Measurements from ENCODE around the gene TMEM72. TPM values are rescaled to one million over a fixed set of nuclear protein-coding genes. Genes with fewer than 3 reads are reported as not detected.

TMEM72 gene
- polyA plus RNA-seq, 3 donors: not detected

DNA sequence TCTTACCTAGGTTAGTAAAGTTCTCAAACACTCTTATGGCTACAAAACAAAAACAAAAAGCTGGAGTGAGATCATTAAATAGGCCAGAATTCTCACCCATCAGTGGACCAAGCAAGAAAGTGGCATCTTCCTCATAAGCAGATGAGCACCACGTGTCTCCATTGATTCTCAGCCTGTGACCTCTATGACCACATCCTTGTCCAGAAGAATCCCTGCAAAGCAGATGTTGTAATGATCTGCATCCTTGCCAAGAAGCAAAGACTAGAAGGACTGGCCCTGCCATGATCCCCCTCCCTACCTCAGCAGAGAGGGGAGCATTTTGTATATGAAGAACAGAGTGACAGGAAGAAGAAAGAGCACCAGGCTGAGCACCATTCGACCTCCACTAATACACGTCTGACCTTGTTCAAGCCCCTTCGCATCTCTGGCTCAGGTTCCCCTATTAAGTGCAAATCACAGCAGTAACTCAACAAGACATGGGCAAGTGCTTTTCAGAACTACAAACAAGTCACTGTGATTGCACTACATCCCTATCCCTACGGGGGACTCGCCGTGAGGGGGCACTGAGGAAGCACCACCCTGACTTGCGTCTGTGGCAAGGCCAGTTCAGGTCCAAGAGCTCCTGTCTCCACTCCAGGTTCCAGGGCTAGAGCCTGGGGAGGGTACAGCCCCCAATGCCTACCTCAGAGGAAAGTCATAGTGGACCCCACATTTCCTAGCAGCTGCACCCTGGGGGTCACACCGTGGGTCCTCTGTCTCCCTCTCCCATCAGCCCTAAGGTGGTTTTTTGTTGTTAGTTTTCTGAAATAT, 26.3 kb downstream of the TMEM72 start:
- Mint-ChIP-seq H3K4me3 (no peak overlapping the region), H3K27ac (peak overlapping the region in 6 of 7 donors; percentile 2 to 77 (median 45)), H3K9me3 (peaks cover 0 to 10% (median 5%) of the 10 kb centered on the region in 7 donors), H3K27me3 (ENCODE audit: low read depth in 3 of 3) (peaks cover 0 to 7% (median 0%) of the 10 kb centered on the region in 3 donors), H3K36me3 (no peaks in the 10 kb centered on the region), H3K4me1 (peaks cover 82% of the 10 kb centered on the region)
- Histone ChIP-seq H3K4me1 (ENCODE audit: control insufficient read depth in 1 of 2, insufficient read depth in 2 of 2, low read length in 2 of 2) (peaks cover 77 to 82% of the 10 kb centered on the region in 2 donors), H3K27ac (ENCODE audit: low read depth in 1 of 2, low read length in 2 of 2) (peak overlapping the region in 1 of 2 donors; percentile 69), H3K27me3 (ENCODE audit: control insufficient read depth in 2 of 2, insufficient read depth in 2 of 2, low read length in 2 of 2) (no peaks in the 10 kb centered on the region), H3K79me2 (ENCODE audit: insufficient read depth, low read length) (peaks cover 13% of the 10 kb centered on the region), H4K20me1 (ENCODE audit: insufficient read depth, low read length) (no peaks in the 10 kb centered on the region), H3K4me2 (replicated peaks; ENCODE audit: extremely low read depth, low read length, poor library complexity, severe bottlenecking) (no peak overlapping the region), H2AFZ (ENCODE audit: insufficient read depth, low read depth, low read length, poor library complexity, severe bottlenecking) (peak overlapping the region; percentile 15), H3K36me3 (replicated peaks in 1 of 2; ENCODE audit: control insufficient read depth in 1 of 2, insufficient read depth in 2 of 2, low read length in 2 of 2) (no peaks in the 10 kb centered on the region), H3K9me3 (replicated peaks in 1 of 2; ENCODE audit: control insufficient read depth in 1 of 2, insufficient read depth in 1 of 2, low read length in 2 of 2) (no peaks in the 10 kb centered on the region), H3K9ac (ENCODE audit: insufficient read depth, low read length, poor library complexity, severe bottlenecking) (no peak overlapping the region), H3K4me3 (replicated peaks in 1 of 3; ENCODE audit: low read depth in 2 of 3, low read length in 3 of 3) (no peak overlapping the region)
- intact Hi-C loops (cut with micrococcal nuclease): loop anchor here in 1 of 2 donors (1.0 kb wide), 1 partner anchor 9 kb away; no protein-coding TSS in a partner anchor
- WGBS (ENCODE audit: insufficient coverage): 92% methylated on average over 2 of the region's 9 CpGs
- TF ChIP-seq, protein P1, sequence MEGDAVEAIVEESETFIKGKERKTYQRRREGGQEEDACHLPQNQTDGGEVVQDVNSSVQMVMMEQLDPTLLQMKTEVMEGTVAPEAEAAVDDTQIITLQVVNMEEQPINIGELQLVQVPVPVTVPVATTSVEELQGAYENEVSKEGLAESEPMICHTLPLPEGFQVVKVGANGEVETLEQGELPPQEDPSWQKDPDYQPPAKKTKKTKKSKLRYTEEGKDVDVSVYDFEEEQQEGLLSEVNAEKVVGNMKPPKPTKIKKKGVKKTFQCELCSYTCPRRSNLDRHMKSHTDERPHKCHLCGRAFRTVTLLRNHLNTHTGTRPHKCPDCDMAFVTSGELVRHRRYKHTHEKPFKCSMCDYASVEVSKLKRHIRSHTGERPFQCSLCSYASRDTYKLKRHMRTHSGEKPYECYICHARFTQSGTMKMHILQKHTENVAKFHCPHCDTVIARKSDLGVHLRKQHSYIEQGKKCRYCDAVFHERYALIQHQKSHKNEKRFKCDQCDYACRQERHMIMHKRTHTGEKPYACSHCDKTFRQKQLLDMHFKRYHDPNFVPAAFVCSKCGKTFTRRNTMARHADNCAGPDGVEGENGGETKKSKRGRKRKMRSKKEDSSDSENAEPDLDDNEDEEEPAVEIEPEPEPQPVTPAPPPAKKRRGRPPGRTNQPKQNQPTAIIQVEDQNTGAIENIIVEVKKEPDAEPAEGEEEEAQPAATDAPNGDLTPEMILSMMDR (IDR thresholded peaks at IDR 0.05): no peak
- peak; percentile 28 to 50 (median 38) for DNase-seq

DNA sequence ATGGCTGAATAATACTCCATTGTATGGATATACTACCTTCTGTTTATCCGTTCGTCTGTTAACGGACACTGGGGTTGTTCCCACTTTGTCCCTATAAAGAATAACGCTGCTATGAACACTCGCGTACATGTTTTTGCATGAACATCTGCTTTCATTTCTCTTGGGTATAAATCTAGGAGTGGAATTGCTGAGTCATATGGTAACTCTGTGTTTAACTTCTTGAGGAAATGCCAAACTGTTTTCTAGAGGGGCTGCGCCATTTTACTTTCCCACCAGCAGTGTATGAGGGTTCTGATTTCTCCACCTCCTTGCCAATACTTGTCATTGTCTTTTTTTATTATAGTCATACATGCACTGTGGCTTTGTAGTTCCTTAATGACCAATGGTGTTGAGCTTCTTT, 27.8 kb downstream of the TMEM72 start:
- intact Hi-C loops (cut with micrococcal nuclease): no loop called here
- Histone ChIP-seq H4K20me1 (ENCODE audit: insufficient read depth, low read length) (no peaks in the 10 kb centered on the region), H3K9ac (ENCODE audit: insufficient read depth, low read length, poor library complexity, severe bottlenecking) (no peak overlapping the region), H2AFZ (ENCODE audit: insufficient read depth, low read depth, low read length, poor library complexity, severe bottlenecking) (peak overlapping the region; percentile 4), H3K36me3 (replicated peaks in 1 of 2; ENCODE audit: control insufficient read depth in 1 of 2, insufficient read depth in 2 of 2, low read length in 2 of 2) (no peaks in the 10 kb centered on the region), H3K27me3 (ENCODE audit: control insufficient read depth in 2 of 2, insufficient read depth in 2 of 2, low read length in 2 of 2) (no peaks in the 10 kb centered on the region), H3K27ac (ENCODE audit: low read depth in 1 of 2, low read length in 2 of 2) (peak overlapping the region in 1 of 2 donors; percentile 73), H3K9me3 (replicated peaks in 1 of 2; ENCODE audit: control insufficient read depth in 1 of 2, insufficient read depth in 1 of 2, low read length in 2 of 2) (no peaks in the 10 kb centered on the region), H3K4me1 (ENCODE audit: control insufficient read depth in 1 of 2, insufficient read depth in 2 of 2, low read length in 2 of 2) (peaks cover 61 to 67% of the 10 kb centered on the region in 2 donors), H3K4me2 (replicated peaks; ENCODE audit: extremely low read depth, low read length, poor library complexity, severe bottlenecking) (peak overlapping the region; percentile 41), H3K79me2 (ENCODE audit: insufficient read depth, low read length) (peaks cover 13% of the 10 kb centered on the region), H3K4me3 (replicated peaks in 1 of 3; ENCODE audit: low read depth in 2 of 3, low read length in 3 of 3) (peak overlapping the region in 1 of 3 experiments; percentile 42)
- Mint-ChIP-seq H3K27ac (peak overlapping the region; percentile 57 to 87 (median 85)), H3K27me3 (ENCODE audit: low read depth in 3 of 3) (peaks cover 0 to 7% (median 0%) of the 10 kb centered on the region in 3 donors), H3K4me3 (no peak overlapping the region), H3K9me3 (peaks cover 0 to 17% (median 5%) of the 10 kb centered on the region in 7 donors), H3K4me1 (peaks cover 69% of the 10 kb centered on the region), H3K36me3 (no peaks in the 10 kb centered on the region)
- TF ChIP-seq, protein P1 (IDR thresholded peaks at IDR 0.05): no peak
- DNase-seq: peak in 2 of 3 donors; percentile 55 to 58
- no CpG with 5 or more reads among the region's 7 CpGs for WGBS (ENCODE audit: insufficient coverage)

All from CD14-positive monocyte (primary cell).